Ishikawa (cell line): ENCODE results near the gene ZC3H6.

Source experiments
- EP300 ChIP-seq: IDR thresholded peaks from 2 replicates; pipeline ENCODE4 v1.6.1; 2012; ENCODE audit warnings: borderline replicate concordance
- MAX ChIP-seq: IDR thresholded peaks from 2 replicates; pipeline ENCODE4 v1.6.1; 2012
- NFIC ChIP-seq: IDR thresholded peaks from 2 replicates; pipeline ENCODE4 v1.6.1; 2012
- TAF1 ChIP-seq: IDR thresholded peaks from 2 replicates; pipeline ENCODE4 v1.6.1; 2012; ENCODE audit warnings: low read depth, mild to moderate bottlenecking
- TEAD4 ChIP-seq: IDR thresholded peaks from 2 replicates; pipeline ENCODE4 v1.6.1; 2012
- YY1 ChIP-seq: IDR thresholded peaks from 2 replicates; pipeline ENCODE4 v1.6.1; 2012; ENCODE audit warnings: low read depth
- ZBTB7A ChIP-seq: IDR thresholded peaks from 2 replicates; pipeline ENCODE4 v1.6.1; 2012; ENCODE audit warnings: low read depth

- TF ChIP-seq ZBTB7A = peak; percentile 63; the same call in 1 of the 2 replicates
- TF ChIP-seq EP300 = no peak
- no peak for TF ChIP-seq TEAD4
- TF ChIP-seq MAX = no peak; the same call in 1 of the 2 replicates
- no peak for TF ChIP-seq YY1
- no peak for TF ChIP-seq NFIC
- no peak for TF ChIP-seq TAF1
Measured at GRCh38 chr2:112275887-112276773, 733 bp downstream of the ZC3H6 start.
